ENCODE results near the gene LRCH3.
A peak's percentile ranks its signal among the peaks of the same experiment; 100 is the strongest.
"Not testable (repeated sequence)": the region's sequence is repeated elsewhere in the genome, so short reads cannot be mapped to it uniquely, and the experiment has no call there.

LRCH3 gene

DNA sequence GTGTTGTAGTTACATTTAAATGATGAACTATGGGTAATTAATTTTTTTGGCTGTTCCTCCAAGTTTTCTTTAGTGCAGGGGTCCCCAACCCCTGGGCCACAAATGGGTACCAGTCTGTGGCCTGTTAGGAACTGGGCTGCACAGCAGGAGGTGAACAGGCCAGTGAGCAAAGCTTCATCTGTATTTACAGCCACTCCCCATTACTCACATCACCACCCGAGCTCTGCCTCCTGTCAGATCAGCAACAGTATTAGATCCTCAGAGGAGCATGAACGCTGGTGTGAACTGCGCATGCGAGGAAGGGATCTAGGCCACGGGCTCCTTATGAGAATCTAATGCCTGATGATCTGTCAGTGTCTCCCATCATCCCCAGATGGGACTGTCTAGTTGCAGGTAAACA is 83.0 kb downstream of the LRCH3 start:
- no peak for ATAC-seq (replicated peaks)
- no peak for DNase-seq
- Mint-ChIP-seq H3K27ac (peak overlapping the region; percentile 62), H3K9me3 (no peaks in the 10 kb centered on the region), H3K27me3 (no peaks in the 10 kb centered on the region), H3K4me3 (no peak overlapping the region), H3K4me1 (peaks cover 5 to 13% of the 10 kb centered on the region in 2 donors), H3K36me3 (peaks cover 26 to 45% of the 10 kb centered on the region in 2 donors)

GRCh38 chr3:197874653-197875052 is 83.6 kb downstream of the LRCH3 start:
- DNase-seq (no peak), ATAC-seq (replicated peaks) (no peak)
- Mint-ChIP-seq H3K36me3 (peaks cover 26 to 45% of the 10 kb centered on the region in 2 donors), H3K4me1 (peaks cover 5 to 13% of the 10 kb centered on the region in 2 donors), H3K9me3 (no peaks in the 10 kb centered on the region), H3K27ac (no peak overlapping the region), H3K4me3 (no peak overlapping the region), H3K27me3 (no peaks in the 10 kb centered on the region)

DNA sequence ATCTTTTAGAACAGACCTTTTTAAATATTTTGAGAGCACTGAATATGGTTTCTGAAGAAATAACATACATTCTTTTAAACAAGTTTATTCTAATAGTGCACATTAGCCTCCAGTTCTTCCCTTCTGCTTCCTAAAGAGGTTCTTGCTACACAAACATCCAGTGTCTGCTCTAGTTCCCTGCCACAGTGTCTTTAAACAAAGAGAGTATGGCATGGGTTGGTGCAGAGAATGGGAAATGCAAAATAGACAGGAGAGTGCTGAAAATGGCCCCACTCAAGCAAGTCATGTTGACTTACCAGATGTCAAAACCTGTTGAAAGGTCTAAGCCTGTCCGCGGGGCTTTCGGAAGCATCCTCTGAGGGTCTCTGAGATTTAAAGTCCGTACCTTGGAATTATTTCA is 86.8 kb downstream of the LRCH3 start:
- H3K27ac Mint-ChIP-seq, result peak overlapping the region; percentile 90
- H3K4me3 Mint-ChIP-seq, result peak overlapping the region; percentile 39
- H3K9me3 Mint-ChIP-seq, result no peaks in the 10 kb centered on the region
- peaks cover 21 to 43% of the 10 kb centered on the region in 2 donors for H3K36me3 Mint-ChIP-seq
- peaks cover 12 to 23% of the 10 kb centered on the region in 2 donors for H3K4me1 Mint-ChIP-seq
- ATAC-seq (replicated peaks), result peak; percentile 12 to 15
- no peak for DNase-seq
- H3K27me3 Mint-ChIP-seq, result no peaks in the 10 kb centered on the region

- peaks cover 20 to 42% of the 10 kb centered on the region in 2 donors for H3K36me3 Mint-ChIP-seq
- H3K27ac Mint-ChIP-seq, result peak overlapping the region; percentile 90
- peak overlapping the region; percentile 39 to 41 for H3K4me3 Mint-ChIP-seq
- no peaks in the 10 kb centered on the region for H3K27me3 Mint-ChIP-seq
- DNase-seq (peak; percentile 73), ATAC-seq (replicated peaks) (peak; percentile 93)
- peaks cover 13 to 26% of the 10 kb centered on the region in 2 donors for H3K4me1 Mint-ChIP-seq
- H3K9me3 Mint-ChIP-seq, result no peaks in the 10 kb centered on the region
These were observed 87.4 kb downstream of the LRCH3 start for GRCh38 chr3:197878427-197878826.

- H3K27ac Mint-ChIP-seq, result peak overlapping the region; percentile 67
- no peaks in the 10 kb centered on the region for H3K9me3 Mint-ChIP-seq
- H3K27me3 Mint-ChIP-seq, result no peaks in the 10 kb centered on the region
- DNase-seq (no peak), ATAC-seq (replicated peaks) (no peak)
- peaks cover 14 to 29% of the 10 kb centered on the region in 2 donors for H3K4me1 Mint-ChIP-seq
- no peak overlapping the region for H3K4me3 Mint-ChIP-seq
- H3K36me3 Mint-ChIP-seq, result peaks cover 26 to 49% of the 10 kb centered on the region in 2 donors
These were observed 89.6 kb downstream of the LRCH3 start for GRCh38 chr3:197880491-197881269.

GRCh38 chr3:197881270-197881969 is 90.4 kb downstream of the LRCH3 start:
- no peak for ATAC-seq (replicated peaks)
- no peak for DNase-seq
- peaks cover 28 to 55% of the 10 kb centered on the region in 2 donors for H3K36me3 Mint-ChIP-seq
- H3K4me1 Mint-ChIP-seq, result peaks cover 14 to 29% of the 10 kb centered on the region in 2 donors
- no peaks in the 10 kb centered on the region for H3K9me3 Mint-ChIP-seq
- no peaks in the 10 kb centered on the region for H3K27me3 Mint-ChIP-seq
- no peak overlapping the region for H3K4me3 Mint-ChIP-seq
- peak overlapping the region; percentile 67 for H3K27ac Mint-ChIP-seq

DNA sequence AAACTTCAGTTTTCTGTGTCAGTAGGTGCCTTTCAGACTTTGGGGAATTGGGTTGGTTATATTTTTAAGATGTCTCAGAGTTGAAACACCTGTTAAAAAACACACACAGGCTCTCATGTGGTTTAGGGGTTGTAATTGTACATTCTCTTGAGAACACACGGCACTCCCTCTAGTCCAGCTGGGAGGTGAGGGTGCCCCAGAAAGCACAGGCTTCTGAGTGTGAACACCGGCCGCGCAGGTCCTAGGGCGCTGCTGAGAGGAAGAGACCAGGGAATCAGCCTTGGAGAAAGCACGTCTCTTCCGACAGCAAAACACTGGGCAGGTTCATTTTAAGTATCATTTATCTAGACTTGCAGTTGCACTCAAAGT is 90.9 kb downstream of the LRCH3 start:
- no peak for ATAC-seq (replicated peaks)
- Mint-ChIP-seq H3K27me3 (no peaks in the 10 kb centered on the region), H3K9me3 (no peaks in the 10 kb centered on the region), H3K36me3 (peaks cover 28 to 56% of the 10 kb centered on the region in 2 donors), H3K4me3 (no peak overlapping the region), H3K27ac (no peak overlapping the region), H3K4me1 (peaks cover 14 to 29% of the 10 kb centered on the region in 2 donors)
- no peak for DNase-seq

- Mint-ChIP-seq H3K4me1 (peaks cover 12 to 29% of the 10 kb centered on the region in 2 donors), H3K27ac (no peak overlapping the region), H3K9me3 (no peaks in the 10 kb centered on the region), H3K27me3 (no peaks in the 10 kb centered on the region), H3K36me3 (peaks cover 28 to 52% of the 10 kb centered on the region in 2 donors), H3K4me3 (no peak overlapping the region)
- DNase-seq (no peak), ATAC-seq (replicated peaks) (no peak)
These were observed 91.5 kb downstream of the LRCH3 start for GRCh38 chr3:197882586-197882985.

DNA sequence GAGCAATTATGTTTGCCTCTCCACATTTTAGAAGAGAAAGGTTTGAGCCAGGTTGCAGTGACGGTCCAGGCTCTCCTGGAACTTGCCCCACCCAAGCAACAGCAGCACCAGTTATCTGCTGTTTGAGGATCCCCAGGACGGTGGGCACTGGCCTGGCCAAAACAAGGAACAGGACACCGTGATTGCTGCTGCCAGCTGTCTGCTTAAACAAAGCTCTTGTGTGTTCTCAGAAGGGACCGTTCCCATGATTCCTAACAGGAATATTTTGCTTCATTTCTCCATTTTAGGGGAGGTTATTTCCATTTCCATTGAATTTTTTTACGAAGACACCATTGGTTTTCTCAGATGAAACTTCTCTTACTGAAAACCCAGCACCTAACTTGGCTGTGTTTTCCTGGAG is 92.5 kb downstream of the LRCH3 start:
- no peaks in the 10 kb centered on the region for H3K9me3 Mint-ChIP-seq

DNA sequence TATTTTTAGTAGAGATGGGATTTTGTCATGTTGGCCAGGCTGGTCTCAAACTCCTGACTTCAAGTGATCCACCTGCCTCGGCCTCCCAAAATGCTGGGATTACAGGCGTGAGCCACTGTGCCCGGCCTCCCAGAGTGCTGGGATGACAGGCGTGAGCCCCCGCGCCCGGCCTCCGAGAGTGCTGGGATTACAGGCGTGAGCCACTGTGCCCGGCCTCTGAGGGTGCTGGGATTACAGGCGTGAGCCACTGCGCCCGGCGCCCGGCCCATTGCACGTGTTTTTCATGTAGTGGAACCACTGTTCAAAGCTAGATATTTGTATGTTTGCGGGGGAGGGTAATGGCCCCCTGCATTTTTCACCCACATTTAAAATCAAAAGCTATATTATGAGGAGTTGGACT is 93.3 kb downstream of the LRCH3 start:
- not testable (repeated sequence) for DNase-seq; H3K4me3 Mint-ChIP-seq; ATAC-seq (replicated peaks); H3K9me3 Mint-ChIP-seq; H3K27me3 Mint-ChIP-seq
- H3K36me3 Mint-ChIP-seq, result peaks cover 28 to 58% of the 10 kb centered on the region in 2 donors
- H3K27ac Mint-ChIP-seq, result peak overlapping the region; percentile 14
- H3K4me1 Mint-ChIP-seq, result peaks cover 10 to 16% of the 10 kb centered on the region in 2 donors

More for the DNA sequence above, 92.5 kb downstream of the LRCH3 start:
- DNase-seq (no peak), ATAC-seq (replicated peaks) (no peak)
- Mint-ChIP-seq H3K27me3 (no peaks in the 10 kb centered on the region), H3K4me3 (no peak overlapping the region), H3K4me1 (peaks cover 8 to 20% of the 10 kb centered on the region in 2 donors), H3K36me3 (peaks cover 28 to 51% of the 10 kb centered on the region in 2 donors), H3K27ac (peak overlapping the region; percentile 69)

GRCh38 chr3:197886052-197886451 is 95.0 kb downstream of the LRCH3 start:
- not testable (repeated sequence) for H3K4me3 Mint-ChIP-seq

GRCh38 chr3:197887430-197888053 is 96.5 kb downstream of the LRCH3 start:
- not testable (repeated sequence) for H3K27me3 Mint-ChIP-seq; H3K4me3 Mint-ChIP-seq; DNase-seq; ATAC-seq (replicated peaks); H3K4me1 Mint-ChIP-seq; H3K9me3 Mint-ChIP-seq
- Mint-ChIP-seq H3K27ac (peak overlapping the region; percentile 56), H3K36me3 (peaks cover 15 to 50% of the 10 kb centered on the region in 2 donors)

More at GRCh38 chr3:197886052-197886451, 95.0 kb downstream of the LRCH3 start:
- not testable (repeated sequence) for DNase-seq; H3K27me3 Mint-ChIP-seq; H3K9me3 Mint-ChIP-seq; ATAC-seq (replicated peaks); H3K27ac Mint-ChIP-seq
- H3K36me3 Mint-ChIP-seq, result peaks cover 25 to 54% of the 10 kb centered on the region in 2 donors
- H3K4me1 Mint-ChIP-seq, result peaks cover 8 to 16% of the 10 kb centered on the region in 2 donors

DNA sequence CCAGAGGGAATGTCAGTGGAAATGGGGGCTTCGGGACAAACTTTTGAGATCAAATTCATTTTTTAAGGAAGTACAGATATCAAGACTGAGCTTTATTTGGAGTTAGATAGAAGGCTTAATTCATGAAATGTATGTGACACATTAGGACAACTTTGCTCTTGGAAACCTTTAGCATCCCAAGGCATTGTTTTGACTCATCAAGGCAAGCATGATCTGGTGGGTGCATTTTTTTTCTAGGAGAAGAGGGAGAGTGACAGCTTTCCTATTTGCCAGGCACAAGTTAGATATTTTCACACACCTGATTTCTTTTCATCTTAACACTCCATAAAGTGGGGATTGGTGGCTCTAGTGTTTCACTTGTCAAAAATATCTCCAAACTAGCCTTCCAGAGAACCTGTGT is 97.5 kb downstream of the LRCH3 start:
- H3K9me3 Mint-ChIP-seq, result no peaks in the 10 kb centered on the region
- H3K36me3 Mint-ChIP-seq, result peaks cover 11 to 53% of the 10 kb centered on the region in 2 donors
- no peak overlapping the region for H3K4me3 Mint-ChIP-seq
- H3K27me3 Mint-ChIP-seq, result no peaks in the 10 kb centered on the region
- ATAC-seq (replicated peaks) (no peak), DNase-seq (no peak)
- no peak overlapping the region for H3K27ac Mint-ChIP-seq
- peaks cover 2% of the 10 kb centered on the region in 2 donors for H3K4me1 Mint-ChIP-seq

- peak overlapping the region; percentile 47 for H3K27ac Mint-ChIP-seq
- ATAC-seq (replicated peaks), result no peak
- no peak overlapping the region for H3K4me3 Mint-ChIP-seq
- no peaks in the 10 kb centered on the region for H3K9me3 Mint-ChIP-seq
- H3K36me3 Mint-ChIP-seq, result peaks cover 5 to 47% of the 10 kb centered on the region in 2 donors
- no peak for DNase-seq
- no peaks in the 10 kb centered on the region for H3K27me3 Mint-ChIP-seq
- H3K4me1 Mint-ChIP-seq, result peaks cover 0 to 2% of the 10 kb centered on the region in 2 donors
These were observed 98.3 kb downstream of the LRCH3 start for GRCh38 chr3:197889204-197889930.

Data from stimulated activated naive B cell treated with anti-CD40 and anti-IgM and Interleukin-4, amounts not matched to agents 10 μg/mL and 1 μg/mL and 100 μg/mL, for 72 hours (primary cell).